GM12891 (cell line): ENCODE data around the gene ATP6V1G1.

Experiments used
- POLR2A ChIP-seq: IDR thresholded peaks from 2 replicates; pipeline ENCODE4 v1.6.1; 2011; ENCODE audit warnings: low read depth, low read length, control low read depth
- TAF1 ChIP-seq: IDR thresholded peaks from 2 replicates; pipeline ENCODE4 v1.6.1; 2011; ENCODE audit warnings: low read depth, low read length, control low read depth

DNA sequence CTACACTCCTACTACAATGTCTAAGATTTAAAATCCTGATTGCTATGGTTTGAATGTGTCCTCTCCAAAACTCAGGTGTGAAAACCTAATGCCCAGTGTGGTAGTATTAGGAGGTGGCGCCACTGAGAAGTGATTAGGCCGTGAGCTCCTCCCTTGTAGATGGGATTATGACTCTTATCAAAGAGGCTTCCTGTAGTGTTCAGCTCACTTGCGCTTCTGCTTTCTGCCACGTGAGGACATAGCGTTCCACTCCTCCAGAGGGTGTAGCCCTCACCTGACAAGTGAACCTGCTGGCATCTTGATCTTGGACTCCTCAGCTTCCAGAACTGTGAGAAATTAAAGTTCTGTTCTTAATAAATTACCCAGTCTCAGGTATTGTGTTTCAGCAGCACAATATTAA is 49.3 kb upstream of the ATP6V1G1 start:
- TF ChIP-seq TAF1 (no peak), POLR2A (no peak)
